ENCODE data around the gene PKNOX1. TPM values are rescaled to one million over a fixed set of nuclear protein-coding genes. Genes with fewer than 3 reads are reported as not detected.
"Not testable (repeated sequence)": the region's sequence is repeated elsewhere in the genome, so short reads cannot be mapped to it uniquely, and the experiment has no call there.

Gene PKNOX1
- total RNA-seq, 1 experiment from 2014 or later = 12.7 TPM

GRCh38 chr21:42997053-42997452 lies 22.7 kb downstream of the PKNOX1 start:
- no peaks in the 10 kb centered on the region for H3K27me3 ChIP-seq (ENCODE audit: insufficient read depth, low read length)
- DNase-seq (ENCODE audit: low read depth, low spot score) (no peak), ATAC-seq (no peak)
- no peak overlapping the region for H3K4me2 ChIP-seq (ENCODE audit: low read length)
- H3K4me3 ChIP-seq (replicated peaks in 1 of 2; ENCODE audit: low read depth in 1 of 2, low read length in 2 of 2) = no peak overlapping the region
- no peak overlapping the region for H2AFZ ChIP-seq (ENCODE audit: low read depth, low read length, poor library complexity, severe bottlenecking)
- no peaks in the 10 kb centered on the region for H4K20me1 ChIP-seq (ENCODE audit: insufficient read depth)
- ChIA-PET RAD21 (ENCODE audit: low non-redundant PET in 1 of 2, low total read pairs in 2 of 2, uncharacterized antibody in 2 of 2, unreplicated experiment in 2 of 2) (no interaction called here), POLR2A (no interaction called here), CTCF (no interaction called here)
- intact Hi-C loops (cut with micrococcal nuclease) = no loop called here
- no peak overlapping the region for H3K27ac ChIP-seq (ENCODE audit: low read depth, low read length)
- TF ChIP-seq ZBTB33 (IDR thresholded peaks at IDR 0.05; ENCODE audit: extremely low read depth, insufficient replicate concordance, low read length) = no peak
- TF ChIP-seq CEBPB (IDR thresholded peaks at IDR 0.05; ENCODE audit: low read depth) = no peak
- TF ChIP-seq YY1 (IDR thresholded peaks at IDR 0.05; ENCODE audit: extremely low read depth, insufficient replicate concordance, low read depth, low read length) = no peak
- TF ChIP-seq EGR1 (IDR thresholded peaks at IDR 0.05; ENCODE audit: low read depth) = no peak
- TF ChIP-seq EZH2 (IDR thresholded peaks at IDR 0.05) = no peak
- TF ChIP-seq EZH2phosphoT487 (IDR thresholded peaks at IDR 0.05; ENCODE audit: borderline replicate concordance) = no peak
- no peak for TF ChIP-seq ELF1 (IDR thresholded peaks at IDR 0.05; ENCODE audit: borderline replicate concordance, low read depth)
- no peaks in the 10 kb centered on the region for H3K36me3 ChIP-seq (ENCODE audit: control insufficient read depth in 1 of 2, insufficient read depth in 2 of 2, low read length in 2 of 2)
- BruUV-seq (replicated peaks) = no TSS peak
- H3K9me2 ChIP-seq (ENCODE audit: insufficient read depth) = no peaks in the 10 kb centered on the region
- H3K9me3 ChIP-seq (ENCODE audit: control insufficient read depth in 1 of 2, insufficient read depth in 1 of 2, low read depth in 1 of 2, low read length in 2 of 2) = no peaks in the 10 kb centered on the region; a peak in 2 of 4 replicates
- no peak overlapping the region for H3K9ac ChIP-seq (ENCODE audit: low read length)
- peaks cover 0 to 10% of the 10 kb centered on the region in 2 experiments; a peak in 1 of 4 replicates for H3K4me1 ChIP-seq (ENCODE audit: control insufficient read depth in 1 of 2, insufficient read depth in 2 of 2, low read length in 2 of 2)
- H3K79me2 ChIP-seq (ENCODE audit: insufficient read depth, low read length) = peaks cover 3% of the 10 kb centered on the region; the same call in 1 of the 2 replicates

- H3K27ac ChIP-seq (ENCODE audit: low read depth, low read length); H3K4me1 ChIP-seq (ENCODE audit: control insufficient read depth in 1 of 2, insufficient read depth in 2 of 2, low read length in 2 of 2); POLR2A ChIA-PET; H3K9me3 ChIP-seq (ENCODE audit: control insufficient read depth in 1 of 2, insufficient read depth in 1 of 2, low read depth in 1 of 2, low read length in 2 of 2); H4K20me1 ChIP-seq (ENCODE audit: insufficient read depth); H3K4me3 ChIP-seq (replicated peaks in 1 of 2; ENCODE audit: low read depth in 1 of 2, low read length in 2 of 2); H3K36me3 ChIP-seq (ENCODE audit: control insufficient read depth in 1 of 2, insufficient read depth in 2 of 2, low read length in 2 of 2); H3K27me3 ChIP-seq (ENCODE audit: insufficient read depth, low read length); intact Hi-C loops (cut with micrococcal nuclease); CTCF ChIA-PET; H2AFZ ChIP-seq (ENCODE audit: low read depth, low read length, poor library complexity, severe bottlenecking); H3K9ac ChIP-seq (ENCODE audit: low read length); H3K4me2 ChIP-seq (ENCODE audit: low read length); ATAC-seq; H3K79me2 ChIP-seq (ENCODE audit: insufficient read depth, low read length); BruUV-seq (replicated peaks); RAD21 ChIA-PET (ENCODE audit: low non-redundant PET in 1 of 2, low total read pairs in 2 of 2, uncharacterized antibody in 2 of 2, unreplicated experiment in 2 of 2); H3K9me2 ChIP-seq (ENCODE audit: insufficient read depth); DNase-seq (ENCODE audit: low read depth, low spot score): not testable (repeated sequence)
Observed at GRCh38 chr21:42997983-42998382, 23.6 kb downstream of the PKNOX1 start.

- intact Hi-C loops (cut with micrococcal nuclease); POLR2A ChIA-PET: not testable (repeated sequence)
Observed at GRCh38 chr21:42999152-42999551, 24.8 kb downstream of the PKNOX1 start.

More at GRCh38 chr21:42999152-42999551, 24.8 kb downstream of the PKNOX1 start:
- RAD21 ChIA-PET (ENCODE audit: low non-redundant PET in 1 of 2, low total read pairs in 2 of 2, uncharacterized antibody in 2 of 2, unreplicated experiment in 2 of 2); H4K20me1 ChIP-seq (ENCODE audit: insufficient read depth); ATAC-seq; H3K9ac ChIP-seq (ENCODE audit: low read length); DNase-seq (ENCODE audit: low read depth, low spot score); H3K4me2 ChIP-seq (ENCODE audit: low read length); H3K79me2 ChIP-seq (ENCODE audit: insufficient read depth, low read length); H3K9me2 ChIP-seq (ENCODE audit: insufficient read depth); H3K27me3 ChIP-seq (ENCODE audit: insufficient read depth, low read length); H3K4me3 ChIP-seq (replicated peaks in 1 of 2; ENCODE audit: low read depth in 1 of 2, low read length in 2 of 2); H2AFZ ChIP-seq (ENCODE audit: low read depth, low read length, poor library complexity, severe bottlenecking); H3K36me3 ChIP-seq (ENCODE audit: control insufficient read depth in 1 of 2, insufficient read depth in 2 of 2, low read length in 2 of 2); H3K9me3 ChIP-seq (ENCODE audit: control insufficient read depth in 1 of 2, insufficient read depth in 1 of 2, low read depth in 1 of 2, low read length in 2 of 2); H3K27ac ChIP-seq (ENCODE audit: low read depth, low read length); BruUV-seq (replicated peaks); H3K4me1 ChIP-seq (ENCODE audit: control insufficient read depth in 1 of 2, insufficient read depth in 2 of 2, low read length in 2 of 2); CTCF ChIA-PET: not testable (repeated sequence)

Measured in HCT116 (cell line).